Body of pancreas (tissue), 4 donors: Measurements from ENCODE around the gene LRRC3.

Experiments
- POLR2A ChIP-seq, 3 donors: fragments of 450-650 bp; IDR thresholded peaks; one replicate each; pipeline ENCODE4 v1.6.1; 2016; ENCODE audit warnings: antibody characterized with exemption in 3 of 3, mild to moderate bottlenecking in 2 of 3
- TF ChIP-seq, protein P1 (sequence below), 7 experiments: fragments of 450-650 bp in 4 of 7; fragments of 200-600 bp in 3 of 7; sonication (generic) in 3 of 7; IDR thresholded peaks; one replicate each; pipeline ENCODE4 v1.5.1; 2016 to 2019; ENCODE audit warnings: antibody characterized with exemption in 7 of 7

GRCh38 chr21:44496564-44497550, 41.5 kb downstream of the LRRC3 start:
- TF ChIP-seq POLR2A (IDR thresholded peaks at IDR 0.05): no peak
- TF ChIP-seq, protein P1, sequence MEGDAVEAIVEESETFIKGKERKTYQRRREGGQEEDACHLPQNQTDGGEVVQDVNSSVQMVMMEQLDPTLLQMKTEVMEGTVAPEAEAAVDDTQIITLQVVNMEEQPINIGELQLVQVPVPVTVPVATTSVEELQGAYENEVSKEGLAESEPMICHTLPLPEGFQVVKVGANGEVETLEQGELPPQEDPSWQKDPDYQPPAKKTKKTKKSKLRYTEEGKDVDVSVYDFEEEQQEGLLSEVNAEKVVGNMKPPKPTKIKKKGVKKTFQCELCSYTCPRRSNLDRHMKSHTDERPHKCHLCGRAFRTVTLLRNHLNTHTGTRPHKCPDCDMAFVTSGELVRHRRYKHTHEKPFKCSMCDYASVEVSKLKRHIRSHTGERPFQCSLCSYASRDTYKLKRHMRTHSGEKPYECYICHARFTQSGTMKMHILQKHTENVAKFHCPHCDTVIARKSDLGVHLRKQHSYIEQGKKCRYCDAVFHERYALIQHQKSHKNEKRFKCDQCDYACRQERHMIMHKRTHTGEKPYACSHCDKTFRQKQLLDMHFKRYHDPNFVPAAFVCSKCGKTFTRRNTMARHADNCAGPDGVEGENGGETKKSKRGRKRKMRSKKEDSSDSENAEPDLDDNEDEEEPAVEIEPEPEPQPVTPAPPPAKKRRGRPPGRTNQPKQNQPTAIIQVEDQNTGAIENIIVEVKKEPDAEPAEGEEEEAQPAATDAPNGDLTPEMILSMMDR (IDR thresholded peaks at IDR 0.05): no peak
